Neural cell (in vitro differentiated cells): ENCODE results near the gene NFYC.

Experiments
- EZH2 ChIP-seq: fragments of 200-600, 300-800 bp; shearing (Covaris generic), sonication (generic); IDR thresholded peaks from 2 replicates; pipeline ENCODE4 v1.6.1; 2014; ENCODE audit warnings: antibody characterized with exemption, low read length, borderline replicate concordance, mild to moderate bottlenecking; ENCODE audit not compliant: insufficient read depth, poor library complexity, severe bottlenecking
- POLR2AphosphoS5 ChIP-seq: IDR thresholded peaks from 2 replicates; pipeline ENCODE4 v1.6.1; 2012
- RAD21 ChIP-seq: fragments of 450-650 bp; conservative IDR thresholded peaks from 2 replicates; pipeline ENCODE4 v1.6.1; 2014; ENCODE audit warnings: antibody characterized with exemption, mild to moderate bottlenecking, moderate library complexity
- TAF1 ChIP-seq: IDR thresholded peaks from 2 replicates; pipeline ENCODE4 v1.6.1; 2012; ENCODE audit warnings: low read depth
- TF ChIP-seq, protein P1 (sequence below): fragments of 450-650 bp; IDR thresholded peaks from 2 replicates; pipeline ENCODE4 v1.5.1; 2014; ENCODE audit warnings: antibody characterized with exemption, mild to moderate bottlenecking, moderate library complexity; ENCODE audit not compliant: poor library complexity, severe bottlenecking

DNA sequence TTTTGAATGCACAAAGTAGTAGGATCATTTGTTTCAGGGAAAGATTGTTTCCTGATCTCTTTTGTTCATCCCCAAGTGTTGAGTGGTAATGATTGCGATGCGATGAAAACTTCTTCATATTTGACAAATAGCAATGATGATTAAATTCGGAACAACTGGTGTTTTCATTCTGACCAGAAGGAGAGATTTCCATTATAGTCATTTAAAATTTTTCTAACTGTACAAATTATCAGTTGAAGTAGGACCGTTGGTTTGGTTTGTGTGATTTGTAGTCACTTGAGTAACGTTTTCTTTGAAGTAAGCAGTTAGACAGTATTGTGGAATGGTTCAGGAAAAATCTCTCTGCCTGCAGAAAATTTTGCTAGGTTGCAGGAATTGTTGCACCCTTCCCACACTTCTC is 5.9 kb downstream of the NFYC start:
- TF ChIP-seq, protein P1, sequence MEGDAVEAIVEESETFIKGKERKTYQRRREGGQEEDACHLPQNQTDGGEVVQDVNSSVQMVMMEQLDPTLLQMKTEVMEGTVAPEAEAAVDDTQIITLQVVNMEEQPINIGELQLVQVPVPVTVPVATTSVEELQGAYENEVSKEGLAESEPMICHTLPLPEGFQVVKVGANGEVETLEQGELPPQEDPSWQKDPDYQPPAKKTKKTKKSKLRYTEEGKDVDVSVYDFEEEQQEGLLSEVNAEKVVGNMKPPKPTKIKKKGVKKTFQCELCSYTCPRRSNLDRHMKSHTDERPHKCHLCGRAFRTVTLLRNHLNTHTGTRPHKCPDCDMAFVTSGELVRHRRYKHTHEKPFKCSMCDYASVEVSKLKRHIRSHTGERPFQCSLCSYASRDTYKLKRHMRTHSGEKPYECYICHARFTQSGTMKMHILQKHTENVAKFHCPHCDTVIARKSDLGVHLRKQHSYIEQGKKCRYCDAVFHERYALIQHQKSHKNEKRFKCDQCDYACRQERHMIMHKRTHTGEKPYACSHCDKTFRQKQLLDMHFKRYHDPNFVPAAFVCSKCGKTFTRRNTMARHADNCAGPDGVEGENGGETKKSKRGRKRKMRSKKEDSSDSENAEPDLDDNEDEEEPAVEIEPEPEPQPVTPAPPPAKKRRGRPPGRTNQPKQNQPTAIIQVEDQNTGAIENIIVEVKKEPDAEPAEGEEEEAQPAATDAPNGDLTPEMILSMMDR = no peak
- TF ChIP-seq POLR2AphosphoS5 (no peak), EZH2 (no peak), TAF1 (no peak), RAD21 (no peak)
